NAMALWA (cell line): ENCODE measurements around the gene SLC23A3.
"Not testable (repeated sequence)": the region's sequence is repeated elsewhere in the genome, so short reads cannot be mapped to it uniquely, and the experiment has no call there.

Experiments
- DNase-seq: peaks from one replicate; pipeline ENCODE4 v3.0.0-alpha.2; 2015; ENCODE audit warnings: low spot score

The SLC23A3 gene

DNA sequence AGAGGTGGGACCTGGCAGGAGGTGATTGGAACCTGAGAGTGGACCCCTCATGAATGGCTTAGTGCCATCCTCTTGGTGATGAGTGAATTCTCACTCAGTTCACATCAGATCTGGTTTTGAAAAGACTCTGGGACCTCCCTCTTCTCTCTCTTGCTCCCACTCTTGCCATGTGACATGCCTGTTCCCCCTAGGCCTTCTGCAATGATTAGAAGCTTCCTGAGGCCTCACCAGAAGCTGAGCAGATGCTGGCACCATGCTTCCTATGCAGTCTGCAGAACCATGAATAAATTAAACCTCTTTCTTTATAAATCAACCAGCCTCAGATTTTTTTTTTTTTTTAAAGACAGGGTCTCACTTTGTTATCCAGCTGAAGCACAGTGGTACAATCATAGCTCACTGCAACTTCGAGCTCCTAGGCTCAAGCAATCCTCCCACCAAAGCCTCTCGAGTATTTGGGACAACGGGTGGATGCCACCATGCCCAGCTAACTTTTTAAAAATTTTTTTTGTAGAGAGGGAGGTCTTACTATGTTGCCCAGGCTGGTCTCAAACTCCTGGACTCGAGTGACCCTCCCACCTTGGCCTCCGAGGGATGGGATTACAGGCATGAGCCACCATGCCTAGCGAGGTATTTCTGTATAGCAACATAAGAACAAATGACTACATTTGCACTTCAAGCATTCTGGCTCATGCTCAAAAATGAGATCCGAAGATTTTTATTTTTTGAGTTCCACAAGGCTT is 34.8 kb upstream of the SLC23A3 start:
- no peak for DNase-seq

- not testable (repeated sequence) for DNase-seq
These were observed 31.5 kb upstream of the SLC23A3 start for GRCh38 chr2:219201331-219201730.

- DNase-seq = not testable (repeated sequence)
These were observed 30.9 kb upstream of the SLC23A3 start for GRCh38 chr2:219200502-219201326.

- no peak for DNase-seq
These were observed 29.8 kb upstream of the SLC23A3 start for GRCh38 chr2:219199470-219200211.

GRCh38 chr2:219198974-219199373 is 29.1 kb upstream of the SLC23A3 start:
- no peak for DNase-seq

DNA sequence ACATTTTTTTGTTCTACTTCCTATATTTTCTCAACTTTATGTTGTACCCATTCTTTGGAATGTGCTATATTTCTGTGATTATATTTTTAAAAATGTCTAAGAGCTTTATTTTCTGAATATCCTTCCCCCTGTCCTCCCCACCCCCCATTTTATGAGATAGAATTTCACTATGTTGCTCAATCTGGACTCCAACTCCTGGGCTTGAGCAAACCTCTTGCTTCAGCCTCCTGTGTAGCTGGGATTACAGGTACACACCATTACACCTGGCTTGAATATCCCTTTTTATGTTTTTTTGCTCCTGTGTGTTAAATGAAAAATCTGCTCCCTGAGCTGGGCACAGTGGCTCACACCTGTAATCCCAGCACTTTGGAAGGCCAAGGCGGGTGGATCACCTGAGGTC is 27.6 kb upstream of the SLC23A3 start:
- no peak for DNase-seq

DNA sequence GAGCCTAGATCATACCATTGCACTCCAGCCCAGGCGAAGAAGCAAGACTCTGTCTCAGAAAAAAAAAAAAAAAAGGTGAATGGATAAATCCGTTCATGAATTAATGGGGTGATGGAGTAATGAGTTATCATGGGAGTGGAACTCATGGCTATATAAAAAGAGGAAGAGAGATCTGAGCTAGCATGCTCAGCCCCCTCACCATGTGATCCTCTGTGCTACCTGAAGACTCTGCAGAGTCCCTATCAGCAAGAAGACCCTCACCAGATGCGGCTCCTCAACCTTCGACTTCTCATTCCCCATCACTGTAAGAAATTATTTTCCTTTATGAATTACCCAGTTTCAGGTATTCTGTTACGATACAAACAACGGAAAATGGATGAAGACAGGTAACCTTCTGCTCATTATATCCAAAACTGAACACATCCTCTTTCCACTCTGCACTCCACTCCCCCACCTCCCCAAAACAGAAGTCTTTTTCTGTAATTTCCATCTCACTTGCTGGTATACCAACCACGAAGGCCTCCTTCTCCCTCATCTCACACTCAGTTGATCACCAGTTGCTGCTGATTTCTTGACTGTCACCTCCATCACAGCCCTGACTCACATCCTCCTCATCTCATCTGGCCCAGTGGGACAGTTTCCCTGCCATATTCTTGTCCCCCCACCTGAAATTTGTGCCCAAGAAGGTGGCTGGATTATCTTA is 17.1 kb upstream of the SLC23A3 start:
- DNase-seq = no peak

- DNase-seq = no peak
These were observed 14.3 kb upstream of the SLC23A3 start for GRCh38 chr2:219184121-219184520.

- DNase-seq = no peak
These were observed 13.4 kb upstream of the SLC23A3 start for GRCh38 chr2:219183151-219183772.

DNA sequence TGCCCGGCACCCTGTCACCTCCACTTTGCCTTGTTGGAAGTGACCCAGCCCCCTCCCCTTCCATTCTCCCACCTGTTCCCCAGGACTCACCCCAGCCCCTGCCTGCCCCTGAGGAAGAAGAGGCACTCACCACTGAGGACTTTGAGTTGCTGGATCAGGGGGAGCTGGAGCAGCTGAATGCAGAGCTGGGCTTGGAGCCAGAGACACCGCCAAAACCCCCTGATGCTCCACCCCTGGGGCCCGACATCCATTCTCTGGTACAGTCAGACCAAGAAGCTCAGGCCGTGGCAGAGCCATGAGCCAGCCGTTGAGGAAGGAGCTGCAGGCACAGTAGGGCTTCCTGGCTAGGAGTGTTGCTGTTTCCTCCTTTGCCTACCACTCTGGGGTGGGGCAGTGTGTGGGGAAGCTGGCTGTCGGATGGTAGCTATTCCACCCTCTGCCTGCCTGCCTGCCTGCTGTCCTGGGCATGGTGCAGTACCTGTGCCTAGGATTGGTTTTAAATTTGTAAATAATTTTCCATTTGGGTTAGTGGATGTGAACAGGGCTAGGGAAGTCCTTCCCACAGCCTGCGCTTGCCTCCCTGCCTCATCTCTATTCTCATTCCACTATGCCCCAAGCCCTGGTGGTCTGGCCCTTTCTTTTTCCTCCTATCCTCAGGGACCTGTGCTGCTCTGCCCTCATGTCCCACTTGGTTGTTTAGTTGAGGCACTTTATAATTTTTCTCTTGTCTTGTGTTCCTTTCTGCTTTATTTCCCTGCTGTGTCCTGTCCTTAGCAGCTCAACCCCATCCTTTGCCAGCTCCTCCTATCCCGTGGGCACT is 12.7 kb upstream of the SLC23A3 start:
- no peak for DNase-seq

DNA sequence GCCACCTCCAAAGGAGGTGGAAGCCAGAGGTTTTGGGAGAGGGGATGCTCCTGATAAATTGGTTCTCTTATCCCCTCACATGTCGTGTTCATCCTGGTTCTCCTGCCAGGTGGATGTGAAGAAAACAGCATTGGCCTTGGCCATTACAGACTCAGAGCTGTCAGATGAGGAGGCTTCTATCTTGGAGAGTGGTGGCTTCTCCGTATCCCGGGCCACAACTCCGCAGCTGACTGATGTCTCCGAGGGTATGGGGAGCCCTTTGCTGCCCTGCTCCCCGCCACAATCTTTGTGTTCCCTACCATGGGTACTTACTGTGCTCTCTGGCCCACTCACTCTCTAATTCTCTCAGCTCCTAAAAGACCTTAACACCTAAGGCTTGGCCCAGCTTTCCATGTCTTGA is 11.7 kb upstream of the SLC23A3 start:
- no peak for DNase-seq

- no peak for DNase-seq
These were observed 11.1 kb upstream of the SLC23A3 start for GRCh38 chr2:219180961-219181360.

- no peak for DNase-seq
These were observed 10.0 kb upstream of the SLC23A3 start for GRCh38 chr2:219179601-219180465.

DNA sequence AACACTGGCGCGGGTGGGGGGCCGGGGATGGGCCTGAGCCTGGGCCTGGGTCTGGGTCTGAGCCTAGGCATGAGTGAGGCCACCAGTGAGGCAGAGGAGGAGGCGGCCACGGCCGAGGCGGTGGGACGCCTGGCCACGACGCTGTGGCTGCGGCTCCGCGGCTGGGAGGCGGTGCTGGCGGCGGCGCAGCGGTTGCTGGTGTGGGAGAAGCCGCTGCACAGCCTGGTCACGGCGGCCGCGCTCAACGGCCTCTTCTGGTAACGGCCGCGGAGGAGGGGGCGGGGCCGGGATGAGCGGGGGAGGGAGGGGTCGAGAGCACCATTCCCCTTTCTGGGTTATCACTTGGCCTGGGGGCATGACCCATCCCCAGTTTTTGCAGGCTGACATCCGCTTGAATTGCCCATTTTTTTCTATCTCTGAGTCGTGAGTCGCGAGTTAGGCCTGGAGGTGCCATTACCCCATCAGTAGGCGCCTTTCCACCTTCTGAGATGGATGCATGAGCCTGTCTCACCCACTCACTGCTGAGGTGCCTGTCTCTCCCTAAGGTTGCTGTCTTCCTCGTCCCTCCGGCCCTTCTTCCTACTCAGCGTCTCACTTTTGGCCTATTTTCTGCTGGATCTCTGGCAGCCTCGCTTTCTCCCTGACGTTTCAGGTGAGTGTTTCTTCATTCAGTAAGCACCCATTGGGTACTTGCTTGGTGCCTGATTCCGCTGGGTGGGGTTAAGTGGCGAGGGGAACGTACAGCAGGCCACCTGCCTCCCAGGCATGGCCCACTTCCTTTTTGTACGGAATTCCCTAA is 8.7 kb upstream of the SLC23A3 start:
- DNase-seq = peak; percentile 46

GRCh38 chr2:219177552-219178376 is 7.9 kb upstream of the SLC23A3 start, which contains the start of gene RETREG2:
TSS of gene RETREG2 (plus strand) at chr2:219178275. CDS start at chr2:219178353, 78 bp downstream.
- peak; percentile 92 for DNase-seq

GRCh38 chr2:219176818-219177551 is 7.2 kb upstream of the SLC23A3 start, which contains the start of gene CNPPD1:
TSS of gene CNPPD1 (minus strand) at chr2:219176925. CDS start at chr2:219176828, 97 bp downstream.
- peak; percentile 92 for DNase-seq
